ENCODE data around the gene CDX2. TPM values are rescaled to one million over a fixed set of nuclear protein-coding genes. Genes with fewer than 3 reads are reported as not detected.

Gene CDX2
- total RNA-seq, 1 donor from 2014 or later, result not detected

DNA sequence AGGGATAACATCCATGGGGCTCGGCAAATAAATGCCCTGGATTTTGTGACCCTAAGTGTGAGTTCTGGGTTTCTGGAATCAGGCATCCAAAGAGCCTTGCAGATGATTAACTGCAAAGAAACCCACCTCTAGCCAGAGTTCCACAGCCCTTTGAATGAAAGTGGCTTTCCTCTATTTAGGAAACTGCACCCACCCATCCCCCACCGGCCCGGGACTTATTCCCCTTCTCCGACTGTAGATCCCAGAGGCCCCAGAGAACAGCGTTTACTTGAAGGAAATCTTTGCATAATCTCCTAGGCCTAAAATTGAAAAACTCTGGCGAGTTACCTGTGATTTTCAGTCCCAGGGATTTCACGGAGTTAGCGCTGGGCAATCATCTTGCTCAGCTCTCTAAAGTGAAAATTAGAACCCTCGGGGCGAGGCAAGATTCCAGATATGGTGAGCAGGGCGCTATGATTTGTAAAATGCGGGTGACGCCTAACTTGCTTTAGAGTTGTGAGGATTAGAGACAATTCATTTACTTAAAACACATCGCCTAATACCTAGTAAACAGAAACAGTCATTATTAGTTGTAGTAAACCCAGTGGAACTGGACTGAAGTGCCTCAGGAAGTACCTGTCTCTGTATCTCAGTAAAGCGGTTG lies 10.0 kb upstream of the CDX2 start:
- H3K4me3 ChIP-seq (ENCODE audit: low read depth, low read length), result no peak overlapping the region
- no peak for TF ChIP-seq CTCF (conservative IDR thresholded peaks at IDR 0.05; ENCODE audit: low read depth, low read length)
- no peak for DNase-seq (ENCODE audit: low read depth)

GRCh38 chr13:27978301-27978968 lies 9.3 kb upstream of the CDX2 start:
- TF ChIP-seq CTCF (conservative IDR thresholded peaks at IDR 0.05; ENCODE audit: low read depth, low read length), result no peak
- no peak for DNase-seq (ENCODE audit: low read depth)
- H3K4me3 ChIP-seq (ENCODE audit: low read depth, low read length), result no peak overlapping the region

- DNase-seq (ENCODE audit: low read depth), result no peak
- no peak overlapping the region for H3K4me3 ChIP-seq (ENCODE audit: low read depth, low read length)
- no peak for TF ChIP-seq CTCF (conservative IDR thresholded peaks at IDR 0.05; ENCODE audit: low read depth, low read length)
Measured at GRCh38 chr13:27977476-27978300, 8.6 kb upstream of the CDX2 start.

DNA sequence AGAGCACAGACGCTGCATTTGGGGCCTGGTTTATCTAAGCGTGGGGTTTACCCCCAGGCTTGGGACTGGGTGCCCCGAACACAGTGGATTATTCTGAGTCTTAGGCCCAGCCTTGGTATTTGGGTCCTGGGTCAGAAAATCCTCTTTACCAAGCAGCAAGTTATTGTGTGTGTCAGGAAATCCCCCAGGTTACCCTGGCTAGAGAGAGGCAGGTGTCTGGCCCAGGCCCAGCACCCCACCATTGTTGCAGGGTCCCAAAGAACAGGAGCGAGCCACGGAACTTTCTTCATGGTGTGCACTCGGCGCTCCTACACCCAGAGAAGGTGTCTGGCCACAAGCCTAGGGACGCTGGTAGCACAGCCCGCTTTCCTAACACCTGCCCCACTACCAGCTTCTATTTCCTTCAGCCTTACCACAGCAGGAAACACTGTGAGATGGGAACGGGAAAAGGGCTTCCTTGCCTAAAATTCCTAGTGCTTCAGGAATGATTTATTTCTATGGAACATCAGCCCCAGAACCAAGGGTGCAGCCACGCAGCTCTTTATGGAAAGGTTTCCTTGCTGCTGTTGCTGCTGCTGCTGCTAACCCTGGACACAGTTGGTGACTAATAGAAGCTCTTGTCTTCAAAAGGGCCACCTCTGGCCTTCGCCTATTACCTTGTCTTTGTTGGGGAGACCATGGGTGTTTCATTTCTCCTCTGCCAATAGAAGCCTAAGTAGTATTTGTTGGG lies 7.4 kb upstream of the CDX2 start:
- H3K4me3 ChIP-seq (ENCODE audit: low read depth, low read length), result no peak overlapping the region
- DNase-seq (ENCODE audit: low read depth), result no peak
- no peak for TF ChIP-seq CTCF (conservative IDR thresholded peaks at IDR 0.05; ENCODE audit: low read depth, low read length)

DNA sequence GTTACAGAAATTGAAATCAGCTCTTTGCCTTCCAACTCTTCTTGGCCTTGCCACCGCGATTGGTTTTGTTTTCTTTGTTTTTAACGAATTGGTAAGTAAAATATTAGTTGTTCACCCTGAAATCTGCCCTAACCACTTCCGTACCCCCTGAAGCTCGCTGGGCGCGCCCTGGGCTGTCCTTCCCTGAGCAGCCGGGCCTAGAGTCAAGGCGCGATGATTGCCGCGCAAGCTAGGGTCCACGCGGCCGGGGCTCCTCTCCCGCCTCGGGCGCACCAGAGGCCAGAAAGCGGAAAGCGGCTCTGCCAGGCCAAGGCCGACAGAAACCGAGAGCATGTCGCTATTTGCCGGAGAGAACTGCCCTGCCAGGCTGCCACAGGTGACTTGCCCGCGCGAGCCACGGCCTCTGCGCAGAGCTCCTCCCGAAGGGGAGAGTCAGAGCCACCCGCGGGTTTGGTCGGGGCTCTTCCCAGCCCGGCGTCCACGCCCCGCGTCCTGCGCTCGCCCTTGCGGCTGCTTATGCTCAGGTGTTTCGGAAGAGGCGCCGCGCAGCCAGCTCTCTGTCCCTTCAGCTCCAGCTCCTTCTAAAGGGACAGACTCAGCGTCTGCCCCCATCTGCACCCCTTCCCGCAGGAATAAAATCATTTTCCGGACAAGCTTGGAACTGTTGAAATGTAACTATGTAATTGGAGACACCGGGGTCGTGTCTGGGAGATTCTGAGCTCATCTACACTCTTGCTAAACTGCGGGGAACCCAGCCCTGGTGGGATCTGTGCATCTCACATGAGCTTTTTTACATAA lies 6.6 kb upstream of the CDX2 start:
- TF ChIP-seq CTCF (conservative IDR thresholded peaks at IDR 0.05; ENCODE audit: low read depth, low read length), result no peak
- DNase-seq (ENCODE audit: low read depth), result no peak
- no peak overlapping the region for H3K4me3 ChIP-seq (ENCODE audit: low read depth, low read length)

Measured in epithelial cell of proximal tubule (primary cell).